ENCODE data around the gene NLGN1. TPM values are rescaled to one million over a fixed set of nuclear protein-coding genes. Genes with fewer than 3 reads are reported as not detected.

The NLGN1 gene
- total RNA-seq, 2 donors from 2014 or later: 1.3 to 2.4 TPM

- Histone ChIP-seq H3K36me3 (no peaks in the 10 kb centered on the region), H3K27me3 (no peaks in the 10 kb centered on the region), H3K27ac (no peak overlapping the region), H3K4me3 (no peak overlapping the region), H3K9me3 (no peaks in the 10 kb centered on the region), H3K4me1 (peaks cover 0 to 22% of the 10 kb centered on the region in 2 donors)
- no peak for TF ChIP-seq CTCF (IDR thresholded peaks at IDR 0.05)
- no peak for DNase-seq (ENCODE audit: low spot score)
Measured at GRCh38 chr3:173401369-173401768, 3.8 kb downstream of the NLGN1 start.

DNA sequence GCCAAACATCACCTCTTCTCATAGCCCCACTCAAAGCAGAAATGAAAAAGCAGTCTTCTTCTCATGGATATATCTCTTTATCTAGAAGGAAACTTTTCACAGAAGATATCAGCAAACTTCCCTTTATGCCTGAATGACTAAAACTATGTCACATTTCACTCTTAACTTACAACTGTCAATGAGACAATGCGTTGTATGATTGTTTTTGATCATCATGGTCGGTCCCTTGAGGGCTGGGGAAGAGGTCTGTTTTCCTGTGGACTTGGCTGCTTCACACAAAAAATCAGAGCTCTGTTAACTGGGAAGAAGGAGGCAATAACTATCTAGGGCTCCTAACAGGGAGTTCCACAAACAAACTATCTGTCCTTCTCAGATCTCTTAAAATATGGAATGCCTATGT, 5.1 kb downstream of the NLGN1 start:
- H3K4me1 ChIP-seq: peaks cover 0 to 11% of the 10 kb centered on the region in 2 donors
- no peak for TF ChIP-seq CTCF (IDR thresholded peaks at IDR 0.05)
- no peaks in the 10 kb centered on the region for H3K36me3 ChIP-seq
- no peaks in the 10 kb centered on the region for H3K27me3 ChIP-seq
- no peaks in the 10 kb centered on the region for H3K9me3 ChIP-seq
- no peak for DNase-seq (ENCODE audit: low spot score)
- no peak overlapping the region for H3K4me3 ChIP-seq
- H3K27ac ChIP-seq: no peak overlapping the region

GRCh38 chr3:173403376-173403775, 5.8 kb downstream of the NLGN1 start:
- H3K4me1 ChIP-seq: peaks cover 0 to 4% of the 10 kb centered on the region in 2 donors
- no peaks in the 10 kb centered on the region for H3K9me3 ChIP-seq
- TF ChIP-seq CTCF (IDR thresholded peaks at IDR 0.05): no peak
- DNase-seq (ENCODE audit: low spot score): no peak
- H3K27ac ChIP-seq: no peak overlapping the region
- no peaks in the 10 kb centered on the region for H3K27me3 ChIP-seq
- no peaks in the 10 kb centered on the region for H3K36me3 ChIP-seq
- no peak overlapping the region for H3K4me3 ChIP-seq

- no peak for TF ChIP-seq CTCF (IDR thresholded peaks at IDR 0.05)
- Histone ChIP-seq H3K27me3 (no peaks in the 10 kb centered on the region), H3K36me3 (no peaks in the 10 kb centered on the region), H3K4me1 (no peaks in the 10 kb centered on the region), H3K9me3 (no peaks in the 10 kb centered on the region), H3K27ac (no peak overlapping the region), H3K4me3 (no peak overlapping the region)
- no peak for DNase-seq (ENCODE audit: low spot score)
Measured at GRCh38 chr3:173404156-173404555, 6.6 kb downstream of the NLGN1 start.

- Histone ChIP-seq H3K4me3 (no peak overlapping the region), H3K27ac (no peak overlapping the region), H3K36me3 (no peaks in the 10 kb centered on the region), H3K27me3 (no peaks in the 10 kb centered on the region), H3K4me1 (no peaks in the 10 kb centered on the region), H3K9me3 (no peaks in the 10 kb centered on the region)
- no peak for DNase-seq (ENCODE audit: low spot score)
- TF ChIP-seq CTCF (IDR thresholded peaks at IDR 0.05): no peak
Measured at GRCh38 chr3:173410436-173410835, 12.9 kb downstream of the NLGN1 start.

GRCh38 chr3:173410849-173411248, 13.3 kb downstream of the NLGN1 start:
- no peaks in the 10 kb centered on the region for H3K9me3 ChIP-seq
- H3K27me3 ChIP-seq: no peaks in the 10 kb centered on the region
- no peak for TF ChIP-seq CTCF (IDR thresholded peaks at IDR 0.05)
- H3K27ac ChIP-seq: no peak overlapping the region
- H3K36me3 ChIP-seq: no peaks in the 10 kb centered on the region
- no peak for DNase-seq (ENCODE audit: low spot score)
- no peak overlapping the region for H3K4me3 ChIP-seq
- H3K4me1 ChIP-seq: no peaks in the 10 kb centered on the region
